ENCODE measurements around the gene NFIC.

NFIC gene

DNA sequence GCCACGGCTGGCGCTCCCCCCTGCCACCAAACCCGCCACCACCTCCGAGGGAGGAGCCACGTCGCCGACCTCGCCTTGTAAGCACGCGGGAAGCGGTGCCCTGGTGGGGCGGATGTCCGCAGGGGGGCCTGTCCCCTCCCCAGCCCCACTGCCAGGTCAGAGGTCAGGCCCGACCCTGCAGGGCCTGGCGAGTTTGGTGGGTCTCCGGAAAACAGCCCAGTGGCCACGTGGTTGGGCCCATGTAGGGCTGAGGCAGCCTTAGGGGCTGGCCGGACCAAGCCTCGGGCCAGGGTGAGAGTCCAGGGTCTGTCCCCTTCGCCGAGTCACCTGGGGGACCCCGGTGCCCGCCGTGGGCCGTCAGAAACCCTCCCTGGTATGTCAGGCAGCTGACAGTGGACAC lies 87.5 kb downstream of the NFIC start:
- no peaks in the 10 kb centered on the region for H3K27me3 ChIP-seq (ENCODE audit: insufficient read depth, poor library complexity, severe bottlenecking)
- TF ChIP-seq, protein P1, sequence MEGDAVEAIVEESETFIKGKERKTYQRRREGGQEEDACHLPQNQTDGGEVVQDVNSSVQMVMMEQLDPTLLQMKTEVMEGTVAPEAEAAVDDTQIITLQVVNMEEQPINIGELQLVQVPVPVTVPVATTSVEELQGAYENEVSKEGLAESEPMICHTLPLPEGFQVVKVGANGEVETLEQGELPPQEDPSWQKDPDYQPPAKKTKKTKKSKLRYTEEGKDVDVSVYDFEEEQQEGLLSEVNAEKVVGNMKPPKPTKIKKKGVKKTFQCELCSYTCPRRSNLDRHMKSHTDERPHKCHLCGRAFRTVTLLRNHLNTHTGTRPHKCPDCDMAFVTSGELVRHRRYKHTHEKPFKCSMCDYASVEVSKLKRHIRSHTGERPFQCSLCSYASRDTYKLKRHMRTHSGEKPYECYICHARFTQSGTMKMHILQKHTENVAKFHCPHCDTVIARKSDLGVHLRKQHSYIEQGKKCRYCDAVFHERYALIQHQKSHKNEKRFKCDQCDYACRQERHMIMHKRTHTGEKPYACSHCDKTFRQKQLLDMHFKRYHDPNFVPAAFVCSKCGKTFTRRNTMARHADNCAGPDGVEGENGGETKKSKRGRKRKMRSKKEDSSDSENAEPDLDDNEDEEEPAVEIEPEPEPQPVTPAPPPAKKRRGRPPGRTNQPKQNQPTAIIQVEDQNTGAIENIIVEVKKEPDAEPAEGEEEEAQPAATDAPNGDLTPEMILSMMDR (IDR thresholded peaks at IDR 0.05; ENCODE audit: poor library complexity, severe bottlenecking) = no peak
- no peak overlapping the region for H3K27ac ChIP-seq (ENCODE audit: poor library complexity, severe bottlenecking)
- no peak for ATAC-seq (ENCODE audit: low read depth)
- H3K9me3 ChIP-seq (ENCODE audit: severe bottlenecking) = no peaks in the 10 kb centered on the region
- H3K4me1 ChIP-seq (ENCODE audit: insufficient read depth, poor library complexity, severe bottlenecking) = no peaks in the 10 kb centered on the region
- peaks cover 64% of the 10 kb centered on the region for H3K36me3 ChIP-seq (ENCODE audit: low read depth)
- H3K4me3 ChIP-seq (ENCODE audit: severe bottlenecking) = no peak overlapping the region
- DNase-seq (ENCODE audit: low spot score) = no peak

DNA sequence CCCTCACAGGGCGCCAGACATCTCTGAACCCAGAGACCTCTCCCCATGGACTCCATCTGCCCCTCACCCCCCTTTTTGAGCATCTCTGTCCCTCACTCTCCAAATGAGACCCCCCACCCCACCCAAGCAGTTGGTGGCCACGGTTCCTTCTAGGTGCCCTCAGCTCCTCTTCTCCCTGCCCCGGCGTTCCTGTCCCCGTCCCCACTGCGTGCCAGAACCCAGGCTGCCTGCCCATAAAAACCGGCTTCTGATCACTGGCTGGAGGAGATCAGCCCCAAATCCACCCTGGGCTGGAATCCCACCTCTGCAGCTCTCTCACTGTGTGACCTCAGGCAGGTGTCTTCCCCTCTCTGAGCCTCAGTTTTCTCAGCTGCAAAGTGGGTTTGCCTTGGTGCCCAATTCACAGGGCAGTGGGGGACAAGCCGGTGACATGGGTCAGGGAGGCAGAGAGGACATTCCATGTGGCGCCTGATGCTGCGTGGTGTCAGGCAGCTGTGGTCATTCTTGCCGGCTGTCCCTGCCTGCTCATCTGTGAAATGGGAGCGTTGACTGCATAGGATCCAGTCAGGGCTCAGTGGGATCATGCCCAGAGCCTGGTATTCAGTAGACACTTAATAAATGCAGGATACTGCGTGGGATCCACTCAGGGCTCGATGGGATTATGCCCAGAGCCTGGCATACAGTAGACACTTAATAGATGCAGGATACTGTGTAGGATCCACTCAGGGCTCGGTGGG lies 88.4 kb downstream of the NFIC start:
- Histone ChIP-seq H3K9me3 (ENCODE audit: severe bottlenecking) (no peaks in the 10 kb centered on the region), H3K36me3 (ENCODE audit: low read depth) (peaks cover 57% of the 10 kb centered on the region), H3K4me1 (ENCODE audit: insufficient read depth, poor library complexity, severe bottlenecking) (no peaks in the 10 kb centered on the region), H3K27me3 (ENCODE audit: insufficient read depth, poor library complexity, severe bottlenecking) (no peaks in the 10 kb centered on the region), H3K4me3 (ENCODE audit: severe bottlenecking) (no peak overlapping the region), H3K27ac (ENCODE audit: poor library complexity, severe bottlenecking) (no peak overlapping the region)
- ATAC-seq (ENCODE audit: low read depth) = no peak
- no peak for DNase-seq (ENCODE audit: low spot score)
- TF ChIP-seq, protein P1 (IDR thresholded peaks at IDR 0.05; ENCODE audit: poor library complexity, severe bottlenecking) = no peak

DNA sequence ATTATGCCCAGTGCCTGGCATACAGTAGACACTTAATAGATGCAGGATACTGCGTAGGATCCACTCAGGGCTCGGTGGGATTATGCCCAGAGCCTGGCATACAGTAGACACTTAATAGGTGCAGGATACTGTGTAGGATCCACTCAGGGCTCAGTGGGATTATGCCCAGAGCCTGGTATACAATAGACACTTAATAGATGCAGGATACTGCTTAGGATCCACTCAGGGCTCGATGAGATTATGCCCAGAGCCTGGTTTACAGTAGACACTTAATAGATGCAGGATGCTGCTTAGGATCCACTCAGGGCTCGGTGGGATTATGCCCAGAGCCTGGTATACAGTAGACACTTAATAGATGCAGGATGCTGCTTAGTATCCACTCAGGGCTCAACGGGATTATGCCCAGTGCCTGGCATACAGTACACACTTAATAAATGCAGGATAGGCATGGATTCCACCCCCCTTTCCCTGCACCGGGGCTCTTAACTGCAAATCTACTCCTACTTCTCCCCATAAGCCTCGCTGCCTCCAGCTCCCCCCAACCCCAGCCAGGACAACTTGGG lies 89.1 kb downstream of the NFIC start:
- Histone ChIP-seq H3K4me1 (ENCODE audit: insufficient read depth, poor library complexity, severe bottlenecking) (no peaks in the 10 kb centered on the region), H3K27me3 (ENCODE audit: insufficient read depth, poor library complexity, severe bottlenecking) (no peaks in the 10 kb centered on the region), H3K9me3 (ENCODE audit: severe bottlenecking) (no peaks in the 10 kb centered on the region), H3K36me3 (ENCODE audit: low read depth) (peaks cover 59% of the 10 kb centered on the region), H3K27ac (ENCODE audit: poor library complexity, severe bottlenecking) (no peak overlapping the region), H3K4me3 (ENCODE audit: severe bottlenecking) (no peak overlapping the region)
- DNase-seq (ENCODE audit: low spot score) (no peak), ATAC-seq (ENCODE audit: low read depth) (no peak)
- TF ChIP-seq, protein P1 (IDR thresholded peaks at IDR 0.05; ENCODE audit: poor library complexity, severe bottlenecking) = no peak

DNA sequence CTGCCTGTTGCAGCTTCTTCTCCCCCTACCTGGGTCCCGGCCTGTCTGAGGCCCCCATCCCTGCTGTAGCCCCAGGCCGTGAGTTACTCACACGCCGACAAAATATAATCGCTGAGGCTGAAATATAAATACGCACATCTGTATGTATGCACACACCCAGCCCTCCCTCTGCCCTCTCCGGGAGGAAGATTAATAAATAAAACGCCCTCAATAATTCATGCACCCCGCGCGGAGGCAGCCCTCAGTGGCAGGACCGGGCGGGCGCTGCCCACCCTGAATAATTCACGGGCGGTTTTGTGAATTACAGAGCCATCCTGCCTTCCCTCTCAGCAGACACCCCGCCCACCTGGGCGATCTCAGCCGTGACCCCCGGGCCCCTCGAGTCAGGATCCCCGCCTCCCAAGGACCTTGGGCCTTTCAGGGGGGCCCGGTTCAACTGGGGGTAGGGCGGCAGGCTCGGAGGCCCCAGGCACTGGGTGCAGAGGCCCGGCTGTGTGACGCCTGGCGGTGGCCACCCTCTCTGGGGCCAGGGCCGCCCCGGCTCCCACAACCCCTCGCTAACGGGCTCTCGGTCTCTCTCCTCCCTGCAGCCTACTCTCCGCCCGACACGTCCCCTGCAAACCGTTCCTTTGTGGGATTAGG lies 89.7 kb downstream of the NFIC start:
- ATAC-seq (ENCODE audit: low read depth) (no peak), DNase-seq (ENCODE audit: low spot score) (no peak)
- Histone ChIP-seq H3K4me3 (ENCODE audit: severe bottlenecking) (no peak overlapping the region), H3K4me1 (ENCODE audit: insufficient read depth, poor library complexity, severe bottlenecking) (no peaks in the 10 kb centered on the region), H3K27ac (ENCODE audit: poor library complexity, severe bottlenecking) (no peak overlapping the region), H3K27me3 (ENCODE audit: insufficient read depth, poor library complexity, severe bottlenecking) (no peaks in the 10 kb centered on the region), H3K9me3 (ENCODE audit: severe bottlenecking) (no peaks in the 10 kb centered on the region), H3K36me3 (ENCODE audit: low read depth) (peaks cover 58% of the 10 kb centered on the region)
- TF ChIP-seq, protein P1 (IDR thresholded peaks at IDR 0.05; ENCODE audit: poor library complexity, severe bottlenecking) = no peak
